Activated gamma-delta T cell (primary cell): ENCODE data around the gene GYG2.
"Not testable (repeated sequence)": the region's sequence is repeated elsewhere in the genome, so short reads cannot be mapped to it uniquely, and the experiment has no call there.

ENCODE experiments used
- DNase-seq: peaks from one replicate; lab custom pipeline; 2025; lab: John Stamatoyannopoulos, UW

The GYG2 gene

DNA sequence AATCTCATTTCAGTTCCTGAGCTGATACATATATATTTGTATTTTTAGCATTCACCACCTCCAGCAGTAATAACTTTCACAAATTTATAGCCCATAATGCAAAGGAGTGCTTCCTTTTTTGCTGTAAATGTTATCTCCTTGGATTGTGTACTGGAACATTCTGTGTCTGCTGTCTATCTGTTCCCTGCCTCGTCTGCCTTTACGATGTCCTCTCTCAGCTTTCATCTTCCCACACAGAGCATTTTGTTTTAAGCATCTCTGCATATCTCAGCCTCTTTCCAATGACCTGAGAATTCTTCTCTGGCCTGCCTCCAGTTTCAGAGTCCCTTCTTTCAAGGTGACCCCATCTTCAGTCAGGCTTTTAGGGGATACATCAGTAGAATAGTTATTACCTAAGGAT lies 43.1 kb downstream of the GYG2 start:
- no peak for DNase-seq

DNA sequence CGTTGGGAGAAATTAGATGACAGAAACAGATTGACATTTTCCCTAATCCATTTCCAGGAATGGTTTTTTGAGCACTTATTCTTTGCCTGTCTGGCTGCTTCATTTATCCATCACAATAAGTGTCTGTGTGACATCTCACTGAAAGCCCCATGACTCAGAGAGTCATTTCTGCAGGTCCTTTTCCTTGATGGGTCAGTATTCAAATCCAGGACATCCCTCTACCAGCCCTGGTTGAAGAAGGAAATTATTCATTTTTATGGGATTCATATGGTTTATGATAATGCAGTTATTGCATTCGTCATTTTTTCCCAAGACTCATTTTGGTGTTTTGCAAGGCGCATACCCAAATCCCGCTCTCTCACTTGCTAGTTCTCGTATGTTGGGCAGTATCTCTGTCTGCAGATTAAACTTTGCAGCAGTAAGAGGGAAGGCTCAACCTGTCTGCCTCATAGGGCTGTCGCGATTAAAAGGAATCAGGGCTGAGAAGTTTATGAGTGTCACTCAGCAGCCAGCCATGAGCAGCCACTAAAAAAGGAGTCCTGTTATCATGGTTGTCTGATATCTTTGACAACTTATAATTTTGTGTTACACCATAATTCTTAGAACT lies 44.0 kb downstream of the GYG2 start:
- no peak for DNase-seq

DNA sequence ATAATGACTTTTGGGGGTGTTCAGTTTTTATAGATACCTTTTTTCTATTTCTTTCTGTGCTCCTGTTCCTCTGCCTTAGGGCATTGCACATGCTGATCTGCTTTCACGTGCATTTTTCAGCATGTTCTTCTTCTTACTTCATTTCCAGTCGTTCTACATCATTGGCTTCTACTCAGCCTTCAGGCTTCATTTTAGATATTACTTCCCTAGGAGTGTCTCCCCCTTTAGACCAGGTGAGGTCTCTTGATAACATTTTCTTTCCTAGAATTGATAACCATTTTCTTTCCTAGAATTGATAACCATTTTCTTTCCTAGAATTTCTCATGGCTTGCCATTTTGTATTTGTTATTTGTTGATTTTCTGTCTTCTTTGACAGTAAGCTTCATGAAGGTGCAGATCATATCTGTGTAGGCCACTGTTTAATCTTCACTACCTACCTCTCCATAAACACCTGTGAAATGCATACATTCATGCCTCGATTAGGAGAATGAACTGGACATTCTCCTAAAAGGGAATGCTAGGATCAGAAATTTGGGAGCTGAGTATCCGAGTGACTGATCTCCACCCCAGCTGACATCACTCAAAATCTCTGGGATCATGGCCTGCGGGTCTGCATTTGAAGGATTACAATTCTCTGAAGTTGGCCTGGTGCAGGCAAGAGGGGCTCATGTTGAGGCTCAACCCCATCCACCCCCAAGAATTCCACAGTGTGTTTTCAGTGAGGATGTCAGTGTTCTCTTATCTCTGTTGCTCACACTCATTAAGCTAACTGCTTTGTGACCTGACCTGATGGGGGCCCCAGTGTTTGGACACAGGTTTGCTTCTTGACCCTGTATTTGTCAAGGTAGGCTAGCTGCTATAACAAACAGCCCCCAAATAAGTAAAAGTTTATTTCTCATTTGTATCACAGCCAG lies 45.7 kb downstream of the GYG2 start:
- DNase-seq, result no peak

GRCh38 chrX:2875136-2875481 lies 46.4 kb downstream of the GYG2 start:
- DNase-seq, result no peak

- DNase-seq, result no peak
Observed at GRCh38 chrX:2875798-2876399, 47.2 kb downstream of the GYG2 start.

GRCh38 chrX:2878563-2878962 lies 49.8 kb downstream of the GYG2 start:
- no peak for DNase-seq

GRCh38 chrX:2879670-2880069 lies 50.9 kb downstream of the GYG2 start:
- no peak for DNase-seq

DNA sequence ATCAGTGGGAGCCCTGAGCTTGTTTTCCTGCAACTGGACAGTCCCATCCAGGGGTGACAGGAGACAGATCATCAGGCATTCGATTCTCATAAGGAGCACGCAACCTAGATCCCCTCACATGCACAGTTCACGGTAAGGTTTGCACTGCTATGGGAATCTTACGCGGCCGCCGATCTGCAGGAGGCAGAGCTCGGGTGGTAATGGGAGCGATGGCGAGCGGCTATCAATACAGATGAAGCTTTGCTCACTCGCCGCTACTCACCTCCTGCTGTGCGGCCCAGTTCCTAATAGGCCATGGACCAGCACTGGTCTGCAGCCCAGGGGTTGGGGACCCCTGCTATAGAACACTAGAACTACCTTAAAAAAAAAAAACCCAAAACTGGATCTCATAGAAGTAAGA lies 55.0 kb downstream of the GYG2 start:
- DNase-seq, result no peak

DNA sequence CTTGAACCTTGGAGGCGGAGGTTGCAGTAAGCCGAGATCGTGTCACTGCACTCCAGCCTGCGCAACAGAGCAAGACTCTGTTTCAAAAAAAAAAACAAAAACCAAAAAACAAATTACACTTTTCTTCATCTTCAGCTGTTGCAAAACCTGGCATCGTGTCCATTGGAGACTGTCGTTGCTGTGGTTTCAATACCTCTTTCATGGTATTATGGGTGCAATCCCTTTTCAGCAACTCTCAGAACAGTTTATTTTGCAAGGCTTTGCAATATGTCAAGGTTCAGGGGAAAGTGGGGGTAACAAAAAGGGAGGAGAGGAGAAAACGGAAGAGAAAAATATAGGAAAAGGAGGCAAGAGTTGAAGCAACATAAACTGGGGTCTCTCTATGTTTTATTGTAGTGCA lies 59.6 kb downstream of the GYG2 start:
- DNase-seq, result no peak

DNA sequence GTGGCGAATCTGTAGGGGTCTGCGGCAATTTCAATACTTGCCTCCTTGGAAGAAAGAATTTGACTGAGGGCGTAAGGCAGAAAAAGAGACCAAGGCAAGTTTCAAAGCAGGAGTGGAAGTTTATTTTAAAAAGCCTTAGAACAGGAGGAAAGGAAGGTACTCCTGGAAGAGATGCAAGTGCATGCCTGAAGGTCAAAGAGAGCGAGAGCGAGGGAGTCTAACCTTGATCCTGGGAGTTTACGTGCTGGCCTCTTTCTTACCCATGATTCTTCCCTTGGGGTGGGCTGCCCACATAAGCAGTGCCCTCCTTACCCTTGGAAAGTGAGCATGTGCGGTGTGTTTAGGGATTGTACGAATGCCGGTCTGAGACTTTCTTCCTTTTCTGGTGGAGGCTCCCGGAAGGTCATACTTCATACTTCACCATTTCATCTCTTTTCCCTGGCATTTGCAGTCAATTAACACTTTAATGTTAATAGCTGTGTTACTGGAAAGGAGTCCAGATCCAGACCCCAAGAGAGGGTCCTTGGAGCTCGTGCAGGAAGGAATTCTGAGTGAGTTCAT lies 60.4 kb downstream of the GYG2 start:
- DNase-seq, result no peak

DNA sequence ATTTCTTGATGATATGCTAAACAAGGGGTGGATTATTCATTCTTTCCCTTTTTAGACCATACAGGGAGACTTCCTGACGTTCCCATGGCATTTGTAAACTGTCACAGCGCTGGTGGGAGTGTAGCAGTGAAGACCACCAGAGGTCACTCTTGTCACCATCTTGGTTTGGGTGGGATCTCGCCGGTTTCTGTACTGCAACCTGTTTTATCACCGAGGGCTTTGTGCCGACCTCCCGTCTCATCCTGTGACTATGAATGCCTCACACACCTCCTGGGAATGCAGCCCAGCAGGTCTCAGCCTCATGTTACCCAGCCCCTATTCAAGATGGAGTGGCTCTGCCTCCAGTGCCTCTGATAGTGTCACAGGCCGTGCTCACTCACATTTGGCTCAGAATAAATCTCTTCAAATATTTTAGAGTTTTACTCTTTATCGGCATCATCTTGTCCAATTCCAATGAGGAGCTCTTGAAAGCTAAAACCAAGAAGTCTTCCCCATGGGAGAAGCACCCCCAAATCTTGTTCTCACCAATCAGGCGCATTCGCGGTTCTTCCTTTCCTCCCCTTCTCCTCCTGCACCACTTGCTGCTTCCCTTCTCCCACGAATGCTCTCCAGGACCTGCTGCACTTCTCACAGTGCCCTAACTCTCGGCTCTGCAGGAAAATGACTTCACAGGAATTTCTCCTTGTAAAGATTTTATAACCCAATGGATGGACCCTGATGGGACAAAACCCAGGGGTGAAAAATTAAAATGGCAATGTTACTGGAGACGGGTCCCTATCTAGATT lies 61.2 kb downstream of the GYG2 start:
- not testable (repeated sequence) for DNase-seq

- DNase-seq, result not testable (repeated sequence)
Observed at GRCh38 chrX:2890536-2891460, 62.1 kb downstream of the GYG2 start.

GRCh38 chrX:2892816-2893215 lies 64.1 kb downstream of the GYG2 start:
- DNase-seq, result no peak

- no peak for DNase-seq
Observed at GRCh38 chrX:2894885-2895292, 66.2 kb downstream of the GYG2 start.

DNA sequence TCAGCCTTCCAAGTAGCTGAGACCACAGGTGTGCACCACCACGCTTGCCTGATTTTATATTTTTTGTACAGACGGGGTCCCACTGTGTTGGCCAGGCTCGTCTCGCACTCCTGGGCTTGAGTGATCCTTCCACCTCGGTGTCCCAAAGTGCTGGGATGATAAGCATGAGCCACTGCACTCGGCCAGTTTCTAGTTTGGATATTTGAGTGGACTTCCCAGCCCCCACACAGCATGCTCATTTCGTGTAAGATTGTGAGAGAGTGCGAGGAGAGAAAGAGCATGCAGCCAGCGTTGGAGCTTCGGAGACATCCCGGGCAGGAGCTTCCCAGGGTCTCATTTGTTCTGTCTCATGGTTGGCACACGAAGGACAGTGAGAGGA lies 68.6 kb downstream of the GYG2 start:
- DNase-seq, result no peak

- not testable (repeated sequence) for DNase-seq
Observed at GRCh38 chrX:2897690-2898623, 69.2 kb downstream of the GYG2 start.

DNA sequence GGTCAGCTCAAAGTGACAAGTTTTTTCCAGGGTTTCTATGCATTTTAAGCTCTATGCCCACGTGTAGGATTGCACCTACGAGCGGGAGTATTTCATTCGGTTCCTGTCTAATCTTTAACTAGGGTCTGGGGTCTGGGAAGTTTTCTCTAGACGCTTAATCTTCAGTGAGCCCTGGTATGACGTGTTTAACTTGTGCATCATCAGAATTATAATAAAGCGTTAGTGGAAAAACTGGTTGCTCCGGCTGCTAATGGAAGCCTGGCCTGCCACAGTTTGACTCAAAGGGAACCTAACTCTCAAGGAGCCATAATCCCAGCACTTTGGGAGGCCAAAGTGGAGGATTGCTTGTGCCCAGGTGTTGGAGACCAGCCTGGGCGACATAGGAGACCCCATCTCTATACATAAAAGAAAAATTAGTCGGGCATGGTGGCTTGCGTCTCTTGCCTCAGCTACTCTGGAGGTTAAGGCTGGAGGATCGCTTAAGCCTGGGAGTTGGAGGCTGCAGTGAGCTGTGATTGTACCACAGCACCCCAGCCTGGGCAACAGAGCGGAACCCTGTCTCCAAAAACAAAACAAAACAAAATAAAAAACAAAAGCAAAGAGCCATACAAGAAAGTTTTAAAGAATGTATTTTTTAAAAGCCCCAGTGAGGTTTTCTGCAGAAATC lies 70.2 kb downstream of the GYG2 start:
- no peak for DNase-seq

DNA sequence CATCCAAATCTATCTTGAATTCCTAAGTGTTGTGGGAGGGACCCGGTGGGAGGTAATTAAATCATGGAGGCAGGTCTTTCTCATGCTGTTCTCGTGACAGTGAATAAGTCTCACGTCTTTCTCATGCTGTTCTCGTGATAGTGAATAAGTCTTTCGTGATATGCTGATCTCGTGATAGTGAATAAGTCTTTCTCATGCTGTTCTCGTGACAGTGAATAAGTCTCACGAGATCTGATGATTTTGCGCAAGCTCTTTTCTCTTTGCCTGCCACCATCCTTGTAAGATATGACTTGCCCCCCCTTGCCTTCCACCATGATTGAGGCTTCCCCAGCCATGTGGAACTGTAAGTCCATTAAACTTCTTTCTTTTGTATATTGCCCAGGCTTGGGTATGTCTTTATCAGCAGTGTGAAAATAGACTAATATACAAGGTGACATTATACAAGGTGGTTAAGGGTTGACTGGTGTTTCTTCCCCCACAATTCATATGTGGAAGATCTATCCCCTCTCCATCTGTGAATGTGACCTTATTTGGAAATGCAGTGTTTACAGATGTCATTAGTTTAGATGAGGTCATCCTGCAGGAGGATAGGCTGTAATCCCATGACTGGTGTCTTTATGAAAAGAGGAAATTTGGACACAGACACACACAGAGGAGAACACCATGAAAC lies 72.8 kb downstream of the GYG2 start:
- no peak for DNase-seq

DNA sequence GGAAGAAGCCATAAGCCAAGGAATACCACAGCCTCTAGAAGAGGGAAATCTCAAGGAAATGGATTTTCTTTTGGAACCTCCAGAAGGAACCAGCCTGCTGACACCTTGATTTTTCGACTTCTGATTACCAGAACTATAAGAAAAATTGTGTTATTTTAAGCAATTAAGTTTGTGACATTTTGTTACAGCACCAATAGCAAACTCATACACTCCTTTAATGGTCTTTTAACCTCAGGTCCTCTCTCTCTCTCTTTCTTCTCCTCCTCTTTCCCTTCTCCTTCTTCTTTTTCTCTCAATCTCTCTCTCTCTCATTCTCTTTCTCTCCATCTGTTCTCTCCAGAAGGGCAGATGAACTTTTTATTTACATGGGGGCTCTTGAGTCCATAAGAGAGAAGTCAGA lies 74.1 kb downstream of the GYG2 start:
- DNase-seq, result no peak
